Medulla oblongata (tissue), 1 donor: ENCODE results near the gene CCDC192.
"Not testable (repeated sequence)": the region's sequence is repeated elsewhere in the genome, so short reads cannot be mapped to it uniquely, and the experiment has no call there.

Experiments
- DNase-seq: peaks from one replicate; pipeline ENCODE4 v3.0.0-alpha.2; 2015; ENCODE audit errors: extremely low spot score

CCDC192 gene

GRCh38 chr5:127699416-127699815, 3.8 kb upstream of the CCDC192 start:
- DNase-seq, result no peak

- no peak for DNase-seq
These were observed 2.9 kb upstream of the CCDC192 start for GRCh38 chr5:127700237-127700766.

GRCh38 chr5:127702434-127702833, 757 bp upstream of the CCDC192 start:
- no peak for DNase-seq

GRCh38 chr5:127705120-127705892, 2.1 kb downstream of the CCDC192 start:
- DNase-seq, result no peak

GRCh38 chr5:127706691-127707090, 3.5 kb downstream of the CCDC192 start:
- no peak for DNase-seq

- no peak for DNase-seq
These were observed 4.0 kb downstream of the CCDC192 start for GRCh38 chr5:127707209-127707608.

- not testable (repeated sequence) for DNase-seq
These were observed 9.9 kb downstream of the CCDC192 start for GRCh38 chr5:127713083-127713482.

- no peak for DNase-seq
These were observed 15.0 kb downstream of the CCDC192 start for GRCh38 chr5:127718181-127718580.

GRCh38 chr5:127723571-127723970, 20.4 kb downstream of the CCDC192 start:
- no peak for DNase-seq

- DNase-seq, result no peak
These were observed 22.5 kb downstream of the CCDC192 start for GRCh38 chr5:127725673-127726072.

GRCh38 chr5:127732963-127733362, 29.8 kb downstream of the CCDC192 start:
- DNase-seq, result no peak

GRCh38 chr5:127739348-127739747, 36.2 kb downstream of the CCDC192 start:
- not testable (repeated sequence) for DNase-seq

- no peak for DNase-seq
These were observed 36.7 kb downstream of the CCDC192 start for GRCh38 chr5:127739807-127740384.

GRCh38 chr5:127741412-127741811, 38.2 kb downstream of the CCDC192 start:
- no peak for DNase-seq

GRCh38 chr5:127744241-127744640, 41.0 kb downstream of the CCDC192 start:
- DNase-seq, result no peak

GRCh38 chr5:127746756-127747155, 43.6 kb downstream of the CCDC192 start:
- DNase-seq, result no peak

GRCh38 chr5:127752503-127753265, 49.5 kb downstream of the CCDC192 start:
- not testable (repeated sequence) for DNase-seq

- DNase-seq, result no peak
These were observed 51.1 kb downstream of the CCDC192 start for GRCh38 chr5:127754259-127754658.

GRCh38 chr5:127754706-127755105, 51.5 kb downstream of the CCDC192 start:
- DNase-seq, result no peak

GRCh38 chr5:127757576-127757975, 54.4 kb downstream of the CCDC192 start:
- peak; percentile 67 for DNase-seq

- no peak for DNase-seq
These were observed 55.6 kb downstream of the CCDC192 start for GRCh38 chr5:127758766-127759283.

GRCh38 chr5:127761869-127762268, 58.7 kb downstream of the CCDC192 start:
- no peak for DNase-seq
